HG02943 (cell line): Measurements from ENCODE around the gene POU2F2.
"Not testable (repeated sequence)": the region's sequence is repeated elsewhere in the genome, so short reads cannot be mapped to it uniquely, and the experiment has no call there.

ENCODE experiments used
- ATAC-seq: cut with Tn5 transposase; IDR thresholded peaks from one replicate; pipeline ENCODE4 v1.9.1; 2021; ENCODE audit warnings: mild to moderate bottlenecking, low read depth, moderate library complexity; ENCODE audit not compliant: unreplicated experiment

POU2F2 gene

DNA sequence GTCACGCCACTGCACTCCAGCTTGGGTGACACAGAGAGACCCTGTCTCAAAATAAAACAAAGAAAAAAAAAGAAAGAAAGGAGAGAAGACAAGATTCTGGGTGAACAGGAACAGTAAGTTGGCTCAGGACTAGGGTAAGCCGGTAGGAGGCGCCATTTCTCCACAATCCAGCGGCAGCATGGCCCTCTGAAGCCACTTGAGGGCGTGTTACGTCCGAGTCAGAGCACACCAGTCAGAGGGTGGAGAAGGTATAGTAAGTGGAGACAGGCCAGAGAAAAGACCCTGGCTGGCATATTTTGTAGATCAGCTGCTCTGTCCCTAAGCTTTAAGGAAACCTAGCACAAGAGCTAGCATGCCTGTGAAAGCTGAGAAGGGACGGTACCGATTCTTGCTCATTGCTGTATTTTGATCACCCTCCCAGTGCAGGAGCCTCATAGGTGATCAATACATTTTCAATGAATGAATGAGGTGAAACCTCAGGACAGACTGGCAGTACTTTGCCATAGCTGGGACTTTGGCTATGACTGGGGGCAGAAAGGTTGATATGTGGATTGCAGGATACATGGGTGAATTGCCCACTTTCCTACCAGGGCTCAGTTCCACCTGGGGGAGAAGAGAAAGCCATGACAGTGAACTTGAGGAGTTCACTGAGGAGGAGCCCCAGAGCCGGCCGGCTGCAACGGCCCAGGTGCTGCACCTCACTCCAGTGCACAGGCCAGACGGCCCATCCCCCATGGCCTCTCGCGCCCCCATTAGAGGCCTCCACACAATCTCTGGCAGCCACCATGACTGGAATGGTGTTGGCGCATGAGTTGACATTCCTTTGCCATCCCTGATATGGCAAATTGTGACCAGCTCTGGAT is 23.5 kb downstream of the POU2F2 start:
- ATAC-seq = no peak

GRCh38 chr19:42105368-42105767 is 26.9 kb downstream of the POU2F2 start:
- ATAC-seq = no peak

- ATAC-seq = no peak
Observed at GRCh38 chr19:42102877-42103276, 29.4 kb downstream of the POU2F2 start.

- not testable (repeated sequence) for ATAC-seq
Observed at GRCh38 chr19:42100241-42100640, 32.0 kb downstream of the POU2F2 start.

DNA sequence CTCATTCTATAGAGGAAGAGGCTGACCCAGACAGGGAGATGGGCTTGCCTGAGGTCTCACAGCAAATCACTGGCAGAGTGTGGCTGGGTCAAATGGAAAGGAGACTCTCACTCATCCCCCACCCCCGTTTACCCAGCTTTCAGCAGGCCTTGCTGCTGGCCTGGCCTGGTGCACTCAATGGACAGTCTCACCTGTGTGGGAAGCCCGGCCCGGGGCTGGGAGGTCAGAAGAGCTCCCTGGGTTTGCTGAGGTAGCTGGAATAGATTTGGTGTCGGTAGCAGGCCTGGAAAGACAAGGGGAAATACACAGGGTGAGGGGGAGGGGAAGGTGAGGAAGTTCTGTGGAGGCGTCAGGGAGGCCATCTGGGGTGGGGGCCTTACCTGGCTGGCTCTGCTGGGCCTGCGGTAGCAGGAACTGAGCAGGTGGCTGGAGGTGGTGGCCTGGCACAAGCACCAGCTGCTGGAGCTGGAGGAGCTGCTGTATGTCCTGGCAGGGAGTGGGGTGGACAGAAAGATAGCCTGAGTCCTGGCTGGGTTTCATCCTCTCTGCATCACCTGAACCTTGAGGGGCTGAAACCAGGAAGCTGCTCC is 32.8 kb downstream of the POU2F2 start:
- no peak for ATAC-seq

GRCh38 chr19:42098781-42099180 is 33.5 kb downstream of the POU2F2 start:
- no peak for ATAC-seq

- no peak for ATAC-seq
Observed at GRCh38 chr19:42097461-42097860, 34.8 kb downstream of the POU2F2 start.

DNA sequence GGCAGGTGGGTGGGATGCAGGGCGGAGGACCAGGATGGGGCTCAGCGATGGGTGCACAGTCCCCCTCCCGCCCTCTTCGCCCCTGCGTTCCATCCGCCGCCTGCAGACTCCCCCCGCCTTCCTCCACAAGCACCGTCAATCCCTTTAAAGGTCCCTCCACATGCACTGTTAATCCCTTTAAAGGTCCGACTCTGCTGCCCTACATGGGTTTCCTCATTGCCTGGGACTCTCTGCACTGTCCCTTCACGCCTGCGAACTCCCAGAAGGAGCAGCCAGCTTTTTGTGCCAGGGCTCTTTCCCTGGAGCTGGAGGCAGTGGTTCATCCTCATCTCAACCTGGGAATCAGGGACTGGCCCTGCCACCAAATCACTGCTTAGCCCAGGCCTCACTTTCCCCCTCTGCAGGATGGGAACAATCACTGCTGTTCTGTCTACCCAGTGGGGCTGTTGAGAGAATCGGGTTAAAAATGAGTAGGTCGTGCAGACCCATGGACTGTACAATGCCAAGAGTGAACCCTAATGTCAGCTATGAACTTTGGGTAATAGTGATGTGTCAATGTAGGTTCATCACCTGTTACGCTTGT is 35.9 kb downstream of the POU2F2 start:
- ATAC-seq = no peak

- no peak for ATAC-seq
Observed at GRCh38 chr19:42095814-42096230, 36.4 kb downstream of the POU2F2 start.

GRCh38 chr19:42095142-42095813 is 37.0 kb downstream of the POU2F2 start:
- no peak for ATAC-seq

DNA sequence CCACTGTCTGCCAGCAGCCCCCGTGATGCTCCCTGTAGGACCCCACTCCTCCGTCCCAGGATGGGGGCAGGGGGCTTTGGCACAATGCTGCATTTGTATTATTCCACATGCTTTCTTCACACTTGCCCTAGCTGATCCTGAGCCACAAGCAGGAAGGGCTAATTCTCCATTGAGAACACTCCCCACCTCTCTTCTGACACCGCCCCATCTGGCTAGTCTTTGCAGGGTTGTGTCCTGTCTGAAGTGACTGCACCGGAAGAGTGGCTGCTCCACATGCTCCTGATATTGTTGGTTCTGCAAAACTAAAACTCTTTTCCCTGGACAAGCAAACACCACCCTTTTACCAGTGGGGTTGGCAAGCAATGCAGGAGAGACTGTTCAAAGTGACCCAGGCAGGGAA is 38.3 kb downstream of the POU2F2 start:
- ATAC-seq = no peak

- no peak for ATAC-seq
Observed at GRCh38 chr19:42093505-42093904, 38.7 kb downstream of the POU2F2 start.

DNA sequence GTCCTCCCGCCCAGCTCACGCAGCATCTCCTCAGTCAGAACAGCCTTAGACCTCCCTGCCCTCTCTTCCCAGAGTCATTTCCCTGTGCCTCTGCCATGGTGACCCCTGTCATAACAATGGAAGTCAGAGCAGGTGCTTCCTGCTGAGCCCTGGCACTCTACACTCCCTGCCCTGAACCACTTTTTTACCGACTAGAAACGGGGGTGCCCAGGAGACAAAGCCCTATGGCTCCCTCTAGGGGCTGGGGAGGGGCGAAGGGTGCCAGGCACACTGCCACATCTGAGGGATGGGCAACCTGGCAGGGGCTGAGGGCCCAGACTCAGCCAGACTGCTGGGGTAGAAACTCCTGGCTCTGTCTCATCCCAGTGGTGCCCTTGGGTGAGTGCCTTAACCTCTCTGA is 39.9 kb downstream of the POU2F2 start:
- ATAC-seq = no peak

DNA sequence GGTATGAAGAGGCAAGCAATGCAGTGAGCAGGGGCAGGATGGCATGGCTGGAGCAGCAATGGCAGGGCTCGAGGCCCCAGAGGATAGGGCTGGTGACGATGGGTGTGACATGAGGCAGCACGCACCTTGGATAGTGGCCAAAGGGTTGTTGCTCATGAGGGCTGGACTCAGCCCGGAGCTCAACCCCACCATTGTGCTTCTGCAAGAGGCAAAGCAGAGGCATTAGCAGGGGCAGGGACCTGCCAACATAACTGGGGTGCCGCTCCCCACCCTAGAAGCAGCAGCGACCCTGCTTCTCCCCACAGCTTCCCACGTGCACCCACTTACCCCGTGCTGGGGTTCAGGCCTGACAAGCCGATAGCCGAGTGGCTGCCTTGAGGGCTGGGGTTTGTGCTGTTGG is 40.5 kb downstream of the POU2F2 start:
- no peak for ATAC-seq

GRCh38 chr19:42091300-42091699 is 40.9 kb downstream of the POU2F2 start:
- no peak for ATAC-seq

GRCh38 chr19:42090672-42091071 is 41.6 kb downstream of the POU2F2 start:
- no peak for ATAC-seq

GRCh38 chr19:42089772-42090171 is 42.5 kb downstream of the POU2F2 start:
- no peak for ATAC-seq

GRCh38 chr19:42089191-42089750 is 43.0 kb downstream of the POU2F2 start:
- ATAC-seq = no peak

DNA sequence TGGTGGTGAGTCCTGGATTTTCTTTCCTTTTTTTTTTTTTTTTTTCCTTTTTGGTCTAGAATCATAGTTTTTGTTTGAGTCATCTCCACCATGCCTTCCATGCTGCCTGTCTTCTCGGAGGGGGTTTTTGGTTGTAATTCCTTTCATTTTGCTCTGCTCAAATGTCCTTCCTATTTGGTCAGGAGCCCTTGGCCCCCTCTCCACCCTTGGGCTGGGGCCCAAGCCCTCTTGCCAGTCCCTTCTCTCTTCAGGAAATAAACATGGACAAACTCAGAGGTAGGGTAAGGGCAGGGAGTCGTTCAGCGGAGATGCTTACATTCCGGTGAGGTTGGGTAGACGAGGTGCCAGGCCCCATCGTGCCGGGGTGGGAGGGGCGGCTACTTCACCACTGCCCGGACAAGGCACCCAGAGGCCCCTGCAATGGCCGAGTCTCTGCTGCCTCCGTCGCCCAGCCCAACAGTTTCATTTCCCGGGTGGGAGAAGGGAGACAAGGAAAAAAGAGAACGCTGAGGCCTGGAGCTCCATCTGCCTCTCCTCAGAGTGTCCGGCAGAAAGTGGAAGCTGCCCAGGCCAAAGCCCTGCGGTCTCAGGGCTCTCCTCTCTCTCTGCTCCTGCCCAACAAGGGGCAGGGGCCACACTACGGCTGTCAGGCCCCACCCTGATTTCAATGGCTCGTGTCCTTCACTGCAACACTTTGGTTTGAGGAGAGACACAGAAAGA is 43.6 kb downstream of the POU2F2 start:
- ATAC-seq = no peak
